A673 (cell line): ENCODE measurements around the gene PPP1R3F.

Experiments used
- CTCF ChIP-seq: fragments of 300-800, 200-600 bp; sonication (generic); conservative IDR thresholded peaks from 2 replicates; pipeline ENCODE4 v1.5.1; 2017; ENCODE audit warnings: low read depth, mild to moderate bottlenecking, antibody characterized with exemption, low read length, moderate library complexity, mixed read lengths
- EZH2 ChIP-seq: fragments of 200-600 bp; sonication (generic); IDR thresholded peaks from 2 replicates; pipeline ENCODE4 v1.6.1; 2017; ENCODE audit warnings: borderline replicate concordance, low read depth, mild to moderate bottlenecking, mixed read lengths, antibody characterized with exemption, low read length; ENCODE audit not compliant: poor library complexity, severe bottlenecking

GRCh38 chrX:49300703-49301102 lies 31.1 kb downstream of the PPP1R3F start:
- no peak for TF ChIP-seq CTCF
- no peak for TF ChIP-seq EZH2
